DND-41 (cell line): Measurements from ENCODE around the gene BTBD2.

Source experiments
- ATAC-seq: fragments of 200-7000 bp; cut with Tn5 transposase; 3 replicates; pipeline ENCODE4 v1.9.1; 2021; ENCODE audit warnings: low read depth; ENCODE audit not compliant: insufficient read depth
- DNase-seq: peaks from one replicate; pipeline ENCODE4 v3.0.0-alpha.2; 2020
- H2AFZ ChIP-seq: 2 replicates; pipeline ENCODE4 v1.6.0; 2012; ENCODE audit warnings: low read depth, low read length
- H3K27ac ChIP-seq: 2 replicates; pipeline ENCODE4 v1.5.1; 2012; ENCODE audit warnings: low read length, inconsistent platforms
- H3K27me3 ChIP-seq: fragments of 200-600 bp; sonication (generic); 2 replicates; pipeline ENCODE4 v1.6.0; 2012; ENCODE audit warnings: low read length, mild to moderate bottlenecking, inconsistent platforms; ENCODE audit not compliant: insufficient read depth, poor library complexity
- H3K36me3 ChIP-seq: 2 replicates; pipeline ENCODE4 v1.5.1; 2012; ENCODE audit warnings: low read length, inconsistent platforms; ENCODE audit not compliant: insufficient read depth
- H3K4me1 ChIP-seq: 2 replicates; pipeline ENCODE4 v1.5.1; 2012; ENCODE audit warnings: mild to moderate bottlenecking, low read length; ENCODE audit not compliant: insufficient read depth
- H3K4me2 ChIP-seq: 2 replicates; pipeline ENCODE4 v1.6.0; 2012; ENCODE audit warnings: mild to moderate bottlenecking, moderate library complexity, low read length, inconsistent platforms; ENCODE audit not compliant: insufficient read depth
- H3K4me3 ChIP-seq, 2 experiments: fragments of 200-600 bp in 1 of 2; shearing (Covaris generic) in 1 of 2; 2 replicates each; pipeline ENCODE4 v1.5.1; 2012 to 2016; ENCODE audit warnings: inconsistent platforms in 2 of 2, low read length in 2 of 2, mild to moderate bottlenecking in 2 of 2, low read depth in 1 of 2, moderate library complexity in 1 of 2
- H3K79me2 ChIP-seq: 2 replicates; pipeline ENCODE4 v1.6.0; 2012; ENCODE audit warnings: low read length, inconsistent platforms; ENCODE audit not compliant: insufficient read depth
- H3K9ac ChIP-seq: 2 replicates; pipeline ENCODE4 v1.6.0; 2012; ENCODE audit warnings: low read depth, mild to moderate bottlenecking, inconsistent platforms, low read length, moderate library complexity
- H3K9me3 ChIP-seq: 2 replicates; pipeline ENCODE4 v1.5.1; 2012; ENCODE audit warnings: low read length, moderate library complexity, mild to moderate bottlenecking, inconsistent platforms; ENCODE audit not compliant: insufficient read depth, severe bottlenecking
- H4K20me1 ChIP-seq: 2 replicates; pipeline ENCODE4 v1.6.0; 2012; ENCODE audit warnings: low read length; ENCODE audit not compliant: insufficient read depth
- CTCF ChIP-seq: IDR thresholded peaks from 2 replicates; pipeline ENCODE4 v1.5.1; 2012; ENCODE audit warnings: borderline replicate concordance, low read length, moderate library complexity, mild to moderate bottlenecking; ENCODE audit not compliant: poor library complexity, severe bottlenecking; ENCODE audit errors: extremely low read depth
- EZH2 ChIP-seq: IDR thresholded peaks from 3 replicates; pipeline ENCODE4 v1.6.1; 2012; ENCODE audit warnings: borderline replicate concordance, low read depth, mild to moderate bottlenecking, moderate library complexity, low read length, inconsistent platforms; ENCODE audit not compliant: severe bottlenecking

Gene BTBD2

GRCh38 chr19:1969176-1970002 lies 46.1 kb downstream of the BTBD2 start:
- H2AFZ ChIP-seq: no peak overlapping the region
- H3K27ac ChIP-seq: no peak overlapping the region
- no peak overlapping the region for H3K4me3 ChIP-seq
- ATAC-seq (no peak), DNase-seq (no peak)
- H3K9me3 ChIP-seq: no peaks in the 10 kb centered on the region
- TF ChIP-seq EZH2 (no peak), CTCF (no peak)
- H3K4me2 ChIP-seq: no peak overlapping the region
- H3K36me3 ChIP-seq: peaks cover 62% of the 10 kb centered on the region
- H3K79me2 ChIP-seq: peaks cover 86% of the 10 kb centered on the region
- no peaks in the 10 kb centered on the region for H3K27me3 ChIP-seq
- no peaks in the 10 kb centered on the region for H3K4me1 ChIP-seq
- H3K9ac ChIP-seq: no peak overlapping the region
- peaks cover 67% of the 10 kb centered on the region for H4K20me1 ChIP-seq

- Histone ChIP-seq H3K9ac (no peak overlapping the region), H3K27me3 (no peaks in the 10 kb centered on the region), H3K9me3 (no peaks in the 10 kb centered on the region), H3K4me3 (no peak overlapping the region), H3K79me2 (peaks cover 85% of the 10 kb centered on the region), H3K27ac (no peak overlapping the region), H3K4me1 (no peaks in the 10 kb centered on the region), H2AFZ (no peak overlapping the region), H3K4me2 (no peak overlapping the region), H4K20me1 (peaks cover 64% of the 10 kb centered on the region), H3K36me3 (peaks cover 60% of the 10 kb centered on the region)
- TF ChIP-seq EZH2 (no peak), CTCF (no peak)
- ATAC-seq (no peak), DNase-seq (no peak)
These were observed 47.0 kb downstream of the BTBD2 start for GRCh38 chr19:1968279-1969175.

GRCh38 chr19:1967087-1967608 lies 48.4 kb downstream of the BTBD2 start:
- Histone ChIP-seq H3K4me3 (no peak overlapping the region), H3K79me2 (peaks cover 87% of the 10 kb centered on the region), H3K27ac (no peak overlapping the region), H3K9me3 (no peaks in the 10 kb centered on the region), H4K20me1 (peaks cover 68% of the 10 kb centered on the region), H3K4me1 (no peaks in the 10 kb centered on the region), H3K27me3 (no peaks in the 10 kb centered on the region), H2AFZ (no peak overlapping the region), H3K9ac (no peak overlapping the region), H3K4me2 (no peak overlapping the region), H3K36me3 (peaks cover 71% of the 10 kb centered on the region)
- DNase-seq: no peak
- TF ChIP-seq CTCF (no peak), EZH2 (no peak)
- ATAC-seq: no peak
